HG02852 (cell line): ENCODE results near the gene CCL25.

Experiments
- ATAC-seq: cut with Tn5 transposase; IDR thresholded peaks from one replicate; pipeline ENCODE4 v1.9.1; 2021; ENCODE audit warnings: mild to moderate bottlenecking, moderate library complexity; ENCODE audit not compliant: unreplicated experiment

CCL25 gene

DNA sequence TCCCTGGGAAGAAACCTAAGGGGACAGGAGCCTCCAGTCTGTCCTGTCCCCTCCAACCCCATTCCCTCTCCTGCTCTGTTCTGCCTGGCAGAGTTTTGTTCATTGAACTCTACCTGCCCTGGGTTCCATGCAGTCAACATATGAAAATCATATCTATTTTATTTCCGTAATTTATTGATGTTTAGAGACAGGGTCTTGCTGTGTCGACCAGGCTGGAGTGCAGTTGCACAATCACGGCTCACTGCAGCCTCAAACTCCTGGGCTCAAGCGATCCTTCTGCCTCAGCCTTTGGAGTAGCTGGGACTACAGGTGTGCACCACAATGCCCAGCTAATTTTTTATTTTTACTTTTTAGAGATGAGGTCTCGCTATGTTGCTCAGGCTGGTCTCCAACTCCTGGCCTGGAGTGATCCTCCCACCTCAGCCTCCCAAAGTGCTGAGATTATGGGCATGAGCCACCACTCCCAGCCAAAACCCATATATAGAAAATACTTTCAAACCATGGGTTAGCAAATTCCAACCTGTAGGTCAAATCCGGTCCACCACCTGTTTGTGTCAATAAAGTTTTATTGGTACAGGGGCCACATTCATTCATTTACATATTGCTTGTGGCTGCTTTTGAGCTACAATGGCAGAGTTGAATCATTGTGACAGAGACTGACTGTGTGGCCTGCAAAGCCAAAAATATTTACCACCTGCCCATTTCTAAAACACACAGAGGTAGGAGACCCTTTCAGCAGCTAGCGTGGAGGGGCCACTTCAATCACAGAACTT is 57.5 kb downstream of the CCL25 start:
- no peak for ATAC-seq

DNA sequence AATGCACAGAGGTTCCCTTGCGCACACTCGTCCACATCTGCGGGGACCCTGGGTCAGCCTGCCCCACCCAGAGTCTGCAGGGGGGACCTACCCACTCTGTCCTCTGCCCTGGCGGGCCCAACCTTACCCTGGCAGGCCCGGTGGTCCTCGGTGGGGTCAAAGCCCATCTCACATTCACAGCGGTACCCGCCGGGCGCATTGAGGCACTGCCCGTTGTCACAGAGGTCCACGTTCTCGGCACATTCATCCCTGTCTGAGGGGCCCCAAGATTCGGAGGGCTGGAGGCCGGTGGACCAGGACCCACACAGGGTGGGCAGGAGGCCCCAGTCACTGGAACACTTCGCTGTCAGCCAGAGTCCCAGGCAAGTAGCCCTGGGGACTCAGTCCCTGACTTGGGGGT is 58.4 kb downstream of the CCL25 start:
- ATAC-seq: no peak

DNA sequence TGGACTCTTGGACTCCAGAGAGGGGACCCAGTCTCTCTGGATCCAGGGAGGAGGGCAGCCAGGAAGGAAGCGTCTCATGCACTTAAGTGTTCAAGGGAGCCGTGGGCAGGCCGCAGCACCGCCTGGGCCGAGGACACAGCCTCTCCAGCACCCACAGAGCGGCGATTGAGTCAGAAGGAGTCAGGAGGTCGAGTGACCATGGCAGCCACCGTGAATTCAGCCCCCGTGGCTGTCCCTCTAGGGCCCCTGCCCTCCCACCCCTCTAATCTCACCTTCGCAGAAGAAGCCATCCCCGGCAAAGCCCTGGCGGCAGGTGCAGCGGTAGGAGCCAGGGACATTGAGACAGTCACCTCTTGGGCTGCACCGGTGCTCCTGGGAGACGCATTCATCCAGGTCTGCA is 58.8 kb downstream of the CCL25 start:
- ATAC-seq: no peak
